Measurements from ENCODE around the gene ETHE1.

ETHE1 gene, protein sequence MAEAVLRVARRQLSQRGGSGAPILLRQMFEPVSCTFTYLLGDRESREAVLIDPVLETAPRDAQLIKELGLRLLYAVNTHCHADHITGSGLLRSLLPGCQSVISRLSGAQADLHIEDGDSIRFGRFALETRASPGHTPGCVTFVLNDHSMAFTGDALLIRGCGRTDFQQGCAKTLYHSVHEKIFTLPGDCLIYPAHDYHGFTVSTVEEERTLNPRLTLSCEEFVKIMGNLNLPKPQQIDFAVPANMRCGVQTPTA
- total RNA-seq: 13.8 to 26.6 reads per million in 2 donors

DNA sequence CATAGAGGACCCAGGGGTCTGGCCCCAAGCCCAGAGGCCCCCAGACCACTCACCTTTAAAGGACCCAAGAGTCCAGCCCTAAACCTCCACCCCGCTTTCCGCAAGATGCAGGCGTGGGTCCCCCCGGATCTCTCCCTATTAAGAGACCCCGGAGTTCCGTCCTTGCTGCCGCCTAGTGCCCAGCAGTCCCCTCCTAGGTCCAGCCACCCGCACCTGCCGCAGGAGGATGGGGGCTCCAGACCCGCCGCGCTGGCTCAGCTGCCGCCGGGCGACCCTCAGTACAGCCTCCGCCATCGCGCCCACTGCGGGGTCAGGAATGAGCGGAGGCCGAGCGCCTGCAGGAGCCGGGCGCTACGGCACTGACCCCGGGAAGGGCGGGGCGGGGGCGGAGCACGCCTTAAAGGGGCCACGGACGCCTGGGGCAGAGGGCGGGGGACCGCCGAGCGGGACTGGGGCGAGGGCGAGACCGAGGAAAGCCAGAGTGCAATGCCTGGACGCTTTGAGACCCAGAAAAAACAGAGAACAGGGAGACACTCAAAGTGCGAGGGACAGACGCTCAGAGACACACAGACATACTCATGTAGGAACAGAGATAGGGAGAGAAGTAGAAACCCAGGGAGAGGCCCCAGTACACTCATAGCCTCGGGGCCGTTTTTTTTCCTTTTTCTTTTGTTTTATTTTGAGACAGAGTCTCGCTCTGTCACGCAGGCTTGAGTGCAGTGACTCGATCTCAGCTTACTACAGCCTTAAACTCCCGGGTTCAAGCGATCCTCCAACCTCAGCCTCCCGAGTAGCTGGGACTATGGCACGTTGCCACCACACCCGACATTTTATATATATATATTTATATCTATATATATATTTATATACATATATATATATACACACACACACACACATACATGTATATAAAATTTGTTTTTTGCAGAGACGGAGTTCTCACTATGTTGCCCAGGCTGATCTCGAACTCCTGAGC is at the start of gene ETHE1:
Gene ETHE1, minus strand, starts transcription at position 318 of the 976 bp plus-strand sequence. Its CDS starts 24 bp downstream, at position 294.
- DNase-seq: peak; percentile 67

- no peak for DNase-seq
Measured at GRCh38 chr19:43575955-43576878, 49.2 kb upstream of the ETHE1 start.

- peak; percentile 94 for DNase-seq
Measured at GRCh38 chr19:43575156-43575950, 48.4 kb upstream of the ETHE1 start, which contains the start of the genes PINLYP and XRCC1. Gene PINLYP (plus strand): TSS chr19:43575801. CDS start chr19:43577192, 1,391 bp downstream. Gene XRCC1 (minus strand): TSS chr19:43575527. CDS start chr19:43575458, 69 bp downstream.

DNA sequence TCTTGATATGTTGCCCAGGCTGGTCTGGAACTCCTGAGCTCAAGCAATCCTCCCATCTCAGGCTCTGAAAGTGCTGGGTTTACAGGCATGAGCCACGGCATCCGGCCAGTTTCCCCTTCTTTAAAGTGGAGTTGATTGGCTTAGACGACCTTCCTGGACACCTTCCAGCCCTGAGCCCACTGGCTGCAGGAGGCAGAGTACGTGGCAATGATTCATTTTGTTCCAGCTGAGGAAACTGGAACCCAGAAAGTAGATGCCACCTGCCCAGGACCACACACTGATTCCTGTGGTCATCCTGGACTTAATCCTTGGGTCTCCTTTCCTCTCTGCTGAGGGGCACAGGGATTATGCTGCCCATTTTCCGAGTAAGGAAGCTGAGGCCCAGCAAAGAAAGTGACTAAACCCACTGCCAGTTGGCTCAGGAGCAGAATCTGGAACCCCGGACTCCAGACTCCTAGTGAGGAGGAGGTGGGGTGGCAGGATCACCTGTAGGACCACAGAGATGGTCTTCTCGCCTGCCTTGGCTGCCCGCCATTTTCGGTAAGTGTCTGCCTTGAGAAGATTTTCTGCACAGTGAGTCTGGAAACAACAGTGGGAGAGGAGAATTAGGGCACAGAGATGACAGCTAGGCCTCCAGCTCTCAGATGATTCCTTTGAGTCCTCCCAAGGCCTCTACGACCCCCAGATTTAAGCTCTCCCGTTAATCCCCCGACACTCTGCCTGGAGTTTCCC is 47.6 kb upstream of the ETHE1 start:
- no peak for DNase-seq

GRCh38 chr19:43572171-43572588 is 45.2 kb upstream of the ETHE1 start:
- no peak for DNase-seq

GRCh38 chr19:43570174-43570791 is 43.3 kb upstream of the ETHE1 start:
- no peak for DNase-seq

DNA sequence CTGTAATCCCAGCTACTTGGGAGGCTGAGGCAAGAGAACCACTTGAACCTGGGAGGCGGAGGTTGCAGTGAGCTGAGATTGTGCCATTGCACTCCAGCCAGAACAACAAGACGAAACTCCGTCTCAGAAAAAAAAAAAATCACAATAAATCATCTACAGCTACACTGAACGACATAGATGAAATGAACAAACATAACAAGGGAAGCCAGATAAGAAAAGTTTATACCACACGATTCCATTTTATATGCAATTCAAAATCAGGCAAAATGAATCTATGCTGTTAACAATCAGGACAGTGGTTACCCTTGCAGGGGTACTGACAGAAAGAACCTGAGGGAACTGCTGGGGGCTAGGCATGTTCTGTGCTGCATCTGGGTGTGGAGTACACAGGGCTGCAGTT is 42.7 kb upstream of the ETHE1 start:
- DNase-seq: no peak

DNA sequence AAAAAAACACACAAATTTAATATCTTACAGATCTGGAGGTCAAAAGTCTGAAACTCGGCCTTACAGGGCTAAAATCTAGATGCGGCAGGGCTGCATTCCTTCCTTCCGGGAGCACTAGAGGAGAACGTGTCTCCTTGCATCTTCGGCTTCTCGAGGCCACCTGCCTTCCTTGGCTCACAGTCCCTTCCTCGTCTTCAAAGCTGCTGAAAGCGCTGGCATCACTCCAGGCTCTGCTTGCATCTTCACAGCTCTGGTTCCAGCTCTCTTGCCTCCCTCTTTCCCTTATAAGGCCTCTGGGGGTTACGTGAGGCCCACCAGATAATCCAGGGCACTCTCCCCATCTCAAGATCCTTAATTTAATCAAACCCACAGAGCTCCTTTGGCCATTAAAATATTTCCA is 37.8 kb upstream of the ETHE1 start:
- DNase-seq: no peak

GRCh38 chr19:43563816-43564457 is 36.9 kb upstream of the ETHE1 start:
- no peak for DNase-seq

- peak; percentile 55 for DNase-seq
Measured at GRCh38 chr19:43562698-43563241, 35.8 kb upstream of the ETHE1 start.

- no peak for DNase-seq
Measured at GRCh38 chr19:43562226-43562697, 35.3 kb upstream of the ETHE1 start.

DNA sequence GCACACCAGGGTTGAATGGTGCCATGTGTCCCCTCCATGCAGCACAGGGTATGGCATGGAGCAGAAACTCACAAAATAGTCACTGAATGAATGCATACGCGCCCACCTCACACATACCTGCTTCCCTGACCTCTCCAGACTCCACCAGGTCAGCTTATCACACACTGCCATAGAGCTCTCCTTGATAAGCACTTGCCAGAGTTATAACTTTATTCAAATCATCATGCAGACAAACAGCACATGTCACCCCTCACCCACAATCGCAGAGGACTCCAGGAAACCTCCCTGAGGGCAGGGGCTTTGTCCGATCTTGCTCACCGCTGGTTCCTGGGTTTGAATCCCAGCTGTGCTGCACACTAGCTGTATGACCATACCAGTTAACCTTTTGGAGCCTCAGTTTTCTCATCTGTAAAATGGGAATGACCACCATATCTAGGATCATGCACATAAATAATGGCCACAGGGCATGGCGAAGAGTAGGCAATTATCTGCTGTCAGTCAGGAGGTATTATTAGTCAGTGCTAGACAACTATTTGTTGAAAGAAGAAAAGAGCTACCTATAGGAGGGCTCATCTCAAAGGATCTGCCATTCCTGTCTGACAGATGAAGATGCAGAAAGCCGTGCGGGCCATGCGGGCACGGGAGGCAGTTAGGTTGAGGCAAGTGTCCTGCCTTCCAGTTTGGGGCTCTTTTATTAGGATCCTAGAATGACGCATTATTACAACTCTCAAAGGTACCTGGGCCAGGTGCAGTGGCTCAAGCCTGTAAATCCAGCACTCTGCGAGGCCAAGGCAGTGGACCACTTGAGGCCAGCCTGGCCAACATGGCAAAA is 34.4 kb upstream of the ETHE1 start:
- no peak for DNase-seq

DNA sequence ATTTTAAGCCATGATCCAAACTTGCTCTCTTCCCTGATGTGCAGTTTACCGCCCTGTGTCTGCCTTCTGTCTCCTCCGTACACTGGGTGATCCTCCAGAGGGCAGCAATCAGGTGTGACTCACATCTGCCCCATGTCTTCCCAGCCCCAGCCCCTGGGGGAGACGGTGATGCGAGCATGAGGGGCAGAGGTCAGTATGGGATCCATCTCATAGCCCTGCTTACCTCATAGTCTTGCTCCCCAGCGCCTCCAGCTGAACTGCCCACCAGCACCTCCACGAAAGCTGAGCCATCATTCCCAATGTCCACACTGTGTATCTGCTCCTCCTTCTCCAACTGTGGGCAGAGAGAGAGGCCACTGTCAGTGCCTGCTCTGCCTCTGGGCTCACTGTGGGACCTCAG is 33.7 kb upstream of the ETHE1 start:
- DNase-seq: no peak

- peak; percentile 80 for DNase-seq
Measured at GRCh38 chr19:43555185-43555770, 28.3 kb upstream of the ETHE1 start.

DNA sequence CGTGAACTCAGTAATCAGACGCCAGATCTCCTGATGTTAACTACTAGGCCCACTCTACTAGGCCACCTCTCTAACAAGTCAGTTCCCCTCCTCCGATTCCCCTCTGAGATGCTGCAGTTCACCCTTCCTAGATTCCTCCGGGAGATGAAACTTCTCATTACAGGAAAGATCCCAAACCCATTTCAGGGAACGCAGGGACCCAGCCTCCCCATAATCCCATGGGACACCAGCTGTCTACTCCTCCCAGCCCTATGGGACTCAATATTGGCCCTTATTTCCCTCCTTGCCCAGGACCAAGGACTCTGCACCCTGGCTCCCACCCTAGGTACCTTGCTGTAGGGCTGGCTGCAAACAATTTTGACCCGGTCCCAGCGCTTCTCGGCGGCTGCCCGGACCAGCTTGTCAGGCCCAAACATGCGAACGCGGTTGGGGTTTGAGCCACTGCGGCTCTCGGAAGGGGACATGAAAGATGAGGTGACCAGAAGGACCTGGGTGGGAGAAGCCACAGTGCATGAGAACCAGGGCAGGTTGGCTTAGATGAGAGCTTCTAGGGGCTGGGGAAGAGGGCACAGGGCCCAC is 27.4 kb upstream of the ETHE1 start:
- DNase-seq: no peak

- DNase-seq: no peak
Measured at GRCh38 chr19:43553656-43554055, 26.7 kb upstream of the ETHE1 start.

GRCh38 chr19:43552616-43553015 is 25.6 kb upstream of the ETHE1 start:
- no peak for DNase-seq

GRCh38 chr19:43552198-43552450 is 25.1 kb upstream of the ETHE1 start:
- DNase-seq: no peak
